HG03565 (cell line): ENCODE measurements around the gene GRIN3B.
"Not testable (repeated sequence)": the region's sequence is repeated elsewhere in the genome, so short reads cannot be mapped to it uniquely, and the experiment has no call there.

ENCODE experiments used
- ATAC-seq: cut with Tn5 transposase; IDR thresholded peaks from one replicate; pipeline ENCODE4 v1.9.1; 2021; ENCODE audit warnings: mild to moderate bottlenecking, moderate library complexity; ENCODE audit not compliant: unreplicated experiment

Gene GRIN3B, protein sequence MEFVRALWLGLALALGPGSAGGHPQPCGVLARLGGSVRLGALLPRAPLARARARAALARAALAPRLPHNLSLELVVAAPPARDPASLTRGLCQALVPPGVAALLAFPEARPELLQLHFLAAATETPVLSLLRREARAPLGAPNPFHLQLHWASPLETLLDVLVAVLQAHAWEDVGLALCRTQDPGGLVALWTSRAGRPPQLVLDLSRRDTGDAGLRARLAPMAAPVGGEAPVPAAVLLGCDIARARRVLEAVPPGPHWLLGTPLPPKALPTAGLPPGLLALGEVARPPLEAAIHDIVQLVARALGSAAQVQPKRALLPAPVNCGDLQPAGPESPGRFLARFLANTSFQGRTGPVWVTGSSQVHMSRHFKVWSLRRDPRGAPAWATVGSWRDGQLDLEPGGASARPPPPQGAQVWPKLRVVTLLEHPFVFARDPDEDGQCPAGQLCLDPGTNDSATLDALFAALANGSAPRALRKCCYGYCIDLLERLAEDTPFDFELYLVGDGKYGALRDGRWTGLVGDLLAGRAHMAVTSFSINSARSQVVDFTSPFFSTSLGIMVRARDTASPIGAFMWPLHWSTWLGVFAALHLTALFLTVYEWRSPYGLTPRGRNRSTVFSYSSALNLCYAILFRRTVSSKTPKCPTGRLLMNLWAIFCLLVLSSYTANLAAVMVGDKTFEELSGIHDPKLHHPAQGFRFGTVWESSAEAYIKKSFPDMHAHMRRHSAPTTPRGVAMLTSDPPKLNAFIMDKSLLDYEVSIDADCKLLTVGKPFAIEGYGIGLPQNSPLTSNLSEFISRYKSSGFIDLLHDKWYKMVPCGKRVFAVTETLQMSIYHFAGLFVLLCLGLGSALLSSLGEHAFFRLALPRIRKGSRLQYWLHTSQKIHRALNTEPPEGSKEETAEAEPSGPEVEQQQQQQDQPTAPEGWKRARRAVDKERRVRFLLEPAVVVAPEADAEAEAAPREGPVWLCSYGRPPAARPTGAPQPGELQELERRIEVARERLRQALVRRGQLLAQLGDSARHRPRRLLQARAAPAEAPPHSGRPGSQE

GRCh38 chr19:1000095-1000494 lies at the start of gene GRIN3B:
Gene GRIN3B (plus strand): TSS chr19:1000419. CDS start chr19:1000438, 19 bp downstream.
- no peak for ATAC-seq

DNA sequence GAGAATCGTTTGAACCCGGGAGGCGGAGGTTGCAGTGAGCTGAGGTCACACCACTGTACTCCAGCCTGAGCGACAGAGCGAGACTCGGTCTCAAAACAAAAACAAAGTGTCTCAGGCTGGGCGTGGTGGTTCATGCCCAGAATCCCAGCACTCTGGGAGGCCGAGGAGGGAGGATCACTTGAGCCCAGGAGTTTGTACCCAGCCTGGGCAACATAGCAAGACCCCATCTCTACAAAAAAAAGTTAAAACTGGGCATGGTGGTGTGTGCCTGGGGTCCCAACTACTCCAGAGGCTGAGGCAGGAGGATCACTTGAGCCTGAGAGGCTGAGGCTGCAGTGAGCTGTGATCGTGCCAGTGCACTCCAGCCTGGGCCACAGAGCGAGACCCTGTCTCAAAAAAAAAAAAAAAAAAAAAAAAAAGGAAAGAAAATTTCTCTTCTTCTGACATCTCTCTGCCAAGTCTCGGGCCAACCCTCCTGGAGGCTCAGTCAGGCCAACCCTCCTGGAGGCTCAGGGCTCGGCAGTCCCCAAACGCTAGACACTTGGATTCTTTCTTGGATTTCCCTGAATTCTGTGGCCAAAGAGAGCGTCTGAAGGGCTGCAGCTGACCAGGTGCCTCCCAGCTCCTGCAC lies 48.1 kb upstream of the GRIN3B start:
- no peak for ATAC-seq

GRCh38 chr19:952680-953444 lies 47.4 kb upstream of the GRIN3B start:
- no peak for ATAC-seq

DNA sequence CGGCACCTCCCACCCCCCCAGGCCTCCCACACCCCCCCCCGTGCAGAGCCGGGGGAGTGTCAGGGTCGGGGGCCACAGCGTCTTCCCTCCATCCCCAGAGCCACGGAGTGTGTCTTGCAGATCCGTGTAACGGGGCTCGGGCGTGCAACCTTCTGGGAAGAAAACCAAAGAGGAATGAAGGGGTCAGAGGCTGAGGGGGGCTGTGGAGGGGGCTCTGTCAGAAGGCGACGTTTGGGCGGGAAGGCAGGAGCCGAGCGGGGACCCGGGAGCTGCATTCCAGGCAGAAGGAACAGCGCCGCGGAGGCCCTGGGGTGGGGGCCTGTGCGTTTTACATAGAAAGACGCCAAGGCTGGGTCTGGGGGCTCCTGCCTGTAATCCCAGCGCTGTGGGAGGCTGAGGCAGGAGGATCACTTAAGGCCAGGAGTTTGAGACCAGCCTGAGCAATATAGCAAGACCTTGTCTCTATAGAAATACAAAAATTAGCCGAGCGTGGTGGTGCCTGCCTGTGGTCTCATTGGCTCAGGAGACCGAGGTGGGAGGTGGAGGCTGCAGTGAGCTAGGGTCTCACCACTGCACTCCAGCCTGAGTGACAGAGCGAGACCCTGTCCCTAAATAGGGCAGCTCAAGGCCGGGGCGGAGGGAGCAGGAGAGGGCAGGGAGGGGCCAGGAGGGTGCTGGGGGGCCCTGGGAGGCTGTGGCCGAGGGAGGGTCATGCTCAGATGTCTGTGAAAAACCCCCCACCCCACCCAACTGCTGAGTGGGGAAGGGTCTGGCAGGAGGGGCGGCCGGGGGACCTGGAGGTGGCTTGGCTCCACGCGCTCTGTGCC lies 46.6 kb upstream of the GRIN3B start:
- ATAC-seq = no peak

DNA sequence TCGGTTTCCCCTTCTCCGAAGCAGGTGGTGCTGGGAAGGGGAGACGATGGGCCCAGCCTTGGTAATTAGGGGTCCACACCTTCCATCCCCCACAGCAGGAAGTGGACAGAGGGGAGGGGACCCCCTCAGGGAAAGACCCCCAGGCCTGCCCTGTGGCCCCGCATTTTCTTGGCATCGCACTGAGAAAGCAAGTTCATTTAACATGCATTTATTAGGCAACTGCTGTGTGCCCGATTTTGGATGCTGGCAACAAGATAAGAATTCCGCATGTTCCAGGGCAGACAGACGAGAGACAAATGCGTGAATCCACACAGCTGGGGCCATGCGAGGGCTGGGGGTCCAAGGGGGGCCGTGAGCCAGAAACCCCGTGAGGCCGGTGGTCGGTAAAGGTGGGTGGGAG lies 45.9 kb upstream of the GRIN3B start:
- ATAC-seq = no peak

DNA sequence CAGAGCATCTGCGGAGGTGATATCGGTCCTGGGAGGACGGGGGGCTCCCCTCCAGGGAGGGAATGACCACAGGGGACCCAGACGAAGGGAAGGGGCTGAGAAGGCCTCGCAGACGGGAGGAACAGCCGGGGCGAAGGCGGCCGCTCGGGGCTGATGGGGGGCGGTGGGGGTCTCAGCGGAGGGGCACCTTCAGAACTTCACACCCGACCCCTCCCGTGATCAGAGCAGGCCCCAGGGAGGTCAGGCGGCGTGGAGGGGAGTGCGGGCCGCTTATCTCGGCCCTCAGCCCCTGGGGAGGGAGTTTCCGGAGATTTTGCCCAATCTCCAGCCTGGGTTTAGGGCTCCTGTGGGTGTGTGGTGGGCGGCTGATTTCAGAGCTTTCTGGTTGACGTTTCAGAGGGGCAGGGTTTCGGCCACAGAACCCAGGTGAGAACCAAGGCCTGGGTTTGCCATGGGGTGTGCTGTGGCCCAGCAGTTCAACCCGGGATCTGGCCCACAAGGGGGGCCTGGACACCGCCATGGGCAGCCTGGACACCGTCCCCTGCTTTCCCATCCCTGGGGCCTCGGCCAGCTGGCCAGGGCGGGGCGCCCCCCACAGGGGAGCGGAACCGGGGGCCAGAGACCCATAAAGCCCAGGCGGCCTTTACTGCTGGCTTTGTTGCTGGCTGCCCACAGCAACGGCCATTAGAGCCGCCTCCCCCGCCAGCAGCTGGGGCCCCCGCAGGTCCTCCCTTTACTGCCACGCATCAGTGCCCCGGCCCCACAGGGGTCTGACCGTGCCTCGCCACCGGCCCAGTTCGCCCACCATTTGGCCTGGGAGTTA lies 45.3 kb upstream of the GRIN3B start:
- no peak for ATAC-seq

DNA sequence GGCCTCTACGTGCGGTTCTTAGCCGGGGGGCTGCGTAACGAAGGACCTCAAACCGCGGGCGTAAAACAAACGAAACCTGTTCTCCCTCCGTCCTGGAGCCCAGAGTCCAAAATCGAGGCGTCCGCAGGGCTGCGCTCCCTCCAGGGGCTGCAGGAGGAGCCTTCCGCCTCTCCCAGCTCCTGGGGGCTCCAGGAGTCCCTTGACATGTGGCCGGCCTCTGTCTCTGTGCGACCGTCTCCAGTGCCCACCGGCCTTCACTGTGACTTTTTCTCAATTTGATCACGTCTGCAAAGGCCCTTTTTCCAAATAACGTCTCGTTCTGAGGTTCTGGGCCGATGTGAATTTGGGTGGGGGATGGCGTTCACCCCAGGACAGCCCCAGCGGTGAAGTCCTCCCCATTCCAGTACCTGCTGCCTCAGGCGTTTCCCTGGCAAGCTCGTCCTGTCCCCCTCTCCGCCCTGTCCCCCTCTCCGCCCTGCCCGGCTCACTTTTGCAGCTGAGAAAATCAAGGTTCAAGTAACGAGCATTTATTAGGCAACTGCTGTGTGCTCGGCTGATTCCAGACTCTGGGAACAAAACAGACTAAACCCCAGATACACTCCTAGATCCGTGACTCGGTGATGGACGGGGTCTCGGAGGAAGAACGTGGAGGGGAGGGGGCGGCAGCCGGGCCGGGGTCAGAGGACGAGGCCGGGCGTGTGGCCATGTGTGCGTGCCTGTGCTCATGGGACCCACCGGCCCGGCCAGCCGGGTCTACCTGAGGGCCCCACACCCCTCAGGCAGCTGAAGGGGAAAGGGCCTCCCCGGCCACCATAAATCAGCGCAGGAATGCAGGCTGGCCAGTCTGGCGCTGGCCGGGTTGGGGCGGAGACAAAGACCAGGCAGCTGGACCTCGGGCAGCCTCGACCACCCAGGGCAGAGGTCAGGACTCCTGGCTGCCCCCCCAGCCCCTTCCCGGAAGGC lies 44.1 kb upstream of the GRIN3B start:
- ATAC-seq = no peak

GRCh38 chr19:956766-957440 lies 43.3 kb upstream of the GRIN3B start:
- no peak for ATAC-seq

- ATAC-seq = not testable (repeated sequence)
Observed at GRCh38 chr19:957578-957977, 42.6 kb upstream of the GRIN3B start.

DNA sequence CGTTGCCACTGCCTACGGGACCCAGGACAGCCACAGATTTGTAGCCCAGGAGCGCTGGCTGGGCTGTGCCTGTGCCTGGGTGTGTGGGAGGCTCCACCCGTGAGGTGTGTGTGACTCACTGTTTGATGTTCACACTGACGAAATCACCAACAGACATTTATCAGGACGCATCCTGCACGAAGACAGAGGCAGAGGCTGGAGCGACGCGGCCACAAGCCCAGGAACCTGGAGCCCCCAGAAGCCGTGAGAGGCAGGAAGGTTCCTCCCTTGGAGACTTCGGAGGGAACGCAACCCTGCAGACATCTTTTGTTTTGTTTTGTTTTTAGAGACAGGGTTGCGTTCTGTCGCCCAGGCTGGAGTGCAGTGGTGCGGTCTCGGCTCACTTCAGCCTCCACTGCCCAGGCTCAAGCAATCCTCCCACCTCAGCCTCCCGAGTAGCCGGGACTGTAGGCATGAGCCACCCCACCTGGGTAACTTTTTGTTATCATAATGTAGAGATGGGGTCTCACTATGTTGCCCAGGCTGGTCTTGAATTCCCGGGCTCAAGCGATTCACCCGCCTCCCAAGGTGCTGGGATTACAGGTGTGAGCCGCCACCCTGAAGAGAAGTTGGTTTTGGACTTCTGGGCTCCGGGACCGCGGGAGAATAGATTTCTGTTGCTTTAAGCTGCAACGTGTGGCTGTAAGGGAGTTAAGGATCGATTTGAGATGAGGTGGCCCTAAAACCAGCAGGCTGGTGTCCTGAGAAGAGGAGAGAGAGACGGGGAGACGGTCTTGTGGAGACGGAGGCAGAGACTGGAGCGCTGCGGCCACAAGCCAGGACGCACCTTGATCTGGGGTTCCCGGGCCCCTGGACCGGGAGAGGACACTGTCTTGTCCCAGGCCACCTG lies 41.0 kb upstream of the GRIN3B start:
- ATAC-seq = no peak

DNA sequence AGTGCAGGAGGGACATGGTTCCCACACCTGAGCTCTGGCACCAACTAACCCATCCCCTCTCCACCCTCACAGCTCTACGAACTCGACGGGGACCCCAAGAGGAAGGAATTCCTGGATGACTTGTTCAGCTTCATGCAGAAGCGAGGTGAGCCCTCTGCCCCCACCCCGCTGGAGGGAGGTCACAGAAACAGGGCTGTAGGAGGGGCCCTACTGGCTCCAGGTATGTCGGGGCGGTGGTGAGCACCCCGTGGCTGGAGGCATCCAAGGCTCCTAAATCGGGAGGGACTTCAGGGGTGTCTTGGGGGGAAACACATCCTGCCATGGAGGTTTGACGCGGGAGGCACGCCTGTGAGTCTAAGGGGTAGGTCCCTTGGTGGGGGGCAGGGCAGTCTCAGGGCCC lies 40.2 kb upstream of the GRIN3B start:
- no peak for ATAC-seq

GRCh38 chr19:960601-960938 lies 39.6 kb upstream of the GRIN3B start:
- no peak for ATAC-seq

GRCh38 chr19:961866-962620 lies 38.2 kb upstream of the GRIN3B start:
- no peak for ATAC-seq

GRCh38 chr19:962683-963400 lies 37.4 kb upstream of the GRIN3B start:
- ATAC-seq = no peak

GRCh38 chr19:963486-963951 lies 36.7 kb upstream of the GRIN3B start:
- no peak for ATAC-seq
